ENCODE data around the gene PAGE4.

The PAGE4 gene

GRCh38 chrX:49876750-49877149, 47.6 kb downstream of the PAGE4 start:
- DNase-seq (ENCODE audit: low spot score), result peak; percentile 34

- no peak for DNase-seq (ENCODE audit: low spot score)
These were observed 48.4 kb downstream of the PAGE4 start for GRCh38 chrX:49877397-49878101.

DNA sequence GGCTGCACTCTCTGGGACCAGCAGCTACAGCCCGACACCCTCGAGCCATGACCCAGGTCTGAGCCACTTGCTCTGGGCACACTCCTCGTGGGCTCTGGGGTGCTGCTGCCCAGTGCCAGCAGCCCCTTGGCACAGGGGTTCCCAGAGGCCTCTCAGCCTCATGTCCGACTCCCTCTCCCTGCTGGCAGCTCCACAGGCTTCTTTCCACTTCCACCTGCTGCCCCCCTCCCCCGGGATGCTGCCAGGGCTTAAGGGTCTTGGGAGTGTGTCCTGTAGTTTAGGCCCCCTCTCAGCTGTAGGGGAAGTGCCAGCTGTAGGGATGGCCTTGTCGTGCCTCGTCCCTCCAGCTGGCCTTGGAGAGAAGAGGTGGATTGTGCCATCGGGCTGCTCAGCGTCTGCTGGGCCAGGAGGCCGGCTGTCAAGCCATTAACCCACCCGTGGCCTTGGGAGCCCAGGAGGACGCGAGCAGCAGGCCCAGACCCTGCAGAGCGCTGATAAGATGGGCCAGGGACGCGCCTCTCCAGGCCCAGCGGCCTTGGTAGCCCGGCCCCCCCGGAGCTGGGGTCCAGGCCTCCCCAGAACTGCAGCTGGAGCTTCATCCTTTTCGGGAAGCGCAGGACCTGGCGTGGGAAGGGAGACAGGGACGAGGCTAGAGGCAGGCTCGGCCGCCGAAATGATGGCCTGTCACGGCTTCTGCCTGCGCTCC, 49.2 kb downstream of the PAGE4 start:
- DNase-seq (ENCODE audit: low spot score), result no peak

DNA sequence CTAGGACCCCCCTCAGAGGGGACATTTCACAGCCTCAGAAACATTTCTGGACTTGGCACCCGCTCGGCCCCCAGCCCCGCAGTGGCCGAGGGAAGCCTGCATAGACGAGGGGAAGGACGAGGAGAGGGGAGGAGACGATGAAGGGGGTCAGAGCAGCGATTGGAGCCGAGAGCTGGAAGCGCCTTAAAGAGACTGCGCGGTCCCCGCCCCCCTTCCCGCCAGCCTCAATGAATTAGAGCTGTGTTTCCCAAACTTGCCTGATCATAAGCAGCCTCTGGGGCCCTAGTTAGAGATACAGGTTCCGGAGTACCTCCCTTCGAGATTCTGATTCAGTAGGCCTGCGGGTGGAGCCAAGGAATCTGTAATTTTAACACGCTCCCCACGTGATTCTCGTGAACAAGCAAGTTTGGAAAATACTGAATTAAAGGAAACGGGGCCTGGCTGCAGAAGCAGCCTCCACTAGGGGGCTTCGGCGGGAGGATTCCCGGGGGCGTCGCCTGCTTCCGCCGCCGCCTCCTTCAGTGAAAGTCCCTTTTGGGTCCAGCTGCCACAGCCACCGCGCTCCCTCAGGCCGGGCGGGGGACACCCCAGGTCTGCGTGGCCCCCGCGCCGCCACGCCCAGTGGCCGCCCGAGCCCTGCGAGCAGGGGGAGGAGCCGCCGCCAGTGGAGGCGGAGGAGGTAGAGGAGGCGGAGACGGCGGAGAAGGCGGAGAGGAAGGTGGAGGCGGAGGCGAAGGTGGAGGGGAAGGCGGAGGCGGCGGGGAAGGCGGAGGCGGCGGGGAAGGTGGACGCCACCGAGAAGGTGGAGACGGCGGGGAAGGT, 49.9 kb downstream of the PAGE4 start, which contains the start of gene USP27X:
TSS of gene USP27X (plus strand) at position 651 of the 822 bp plus-strand sequence. CDS start 824 bp downstream, outside the sequence.
- DNase-seq (ENCODE audit: low spot score), result peak; percentile 72

GRCh38 chrX:49879656-49880277, 50.7 kb downstream of the PAGE4 start:
- DNase-seq (ENCODE audit: low spot score), result no peak

DNA sequence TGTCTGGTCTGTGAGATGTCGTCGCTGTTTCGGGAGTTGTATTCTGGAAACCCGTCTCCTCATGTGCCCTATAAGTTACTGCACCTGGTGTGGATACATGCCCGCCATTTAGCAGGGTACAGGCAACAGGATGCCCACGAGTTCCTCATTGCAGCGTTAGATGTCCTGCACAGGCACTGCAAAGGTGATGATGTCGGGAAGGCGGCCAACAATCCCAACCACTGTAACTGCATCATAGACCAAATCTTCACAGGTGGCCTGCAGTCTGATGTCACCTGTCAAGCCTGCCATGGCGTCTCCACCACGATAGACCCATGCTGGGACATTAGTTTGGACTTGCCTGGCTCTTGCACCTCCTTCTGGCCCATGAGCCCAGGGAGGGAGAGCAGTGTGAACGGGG, 51.6 kb downstream of the PAGE4 start:
- no peak for DNase-seq (ENCODE audit: low spot score)
